Forelimb muscle (tissue), 1 donor: Measurements from ENCODE around the gene EPB41L2. TPM values are rescaled to one million over a fixed set of nuclear protein-coding genes. Genes with fewer than 3 reads are reported as not detected.
"Not testable (repeated sequence)": the region's sequence is repeated elsewhere in the genome, so short reads cannot be mapped to it uniquely, and the experiment has no call there.

ENCODE experiments used
- DNase-seq: peaks from one replicate; pipeline ENCODE4 v3.0.0-alpha.2; 2013; ENCODE audit warnings: low read depth
- polyA plus RNA-seq: library from polyadenylated mRNA; unstranded; fragments of 120-200 nt; gene quantifications from one replicate; pipeline ENCODE4 v1.2.1, GENCODE V29; 2013; ENCODE audit not compliant: insufficient read length

Gene EPB41L2
- polyA plus RNA-seq, 1 donor = 190 TPM

- DNase-seq = no peak
These were observed 25.7 kb downstream of the EPB41L2 start for GRCh38 chr6:131037194-131037897.

GRCh38 chr6:131036601-131037000, 26.4 kb downstream of the EPB41L2 start:
- DNase-seq = no peak

- DNase-seq = no peak
These were observed 26.9 kb downstream of the EPB41L2 start for GRCh38 chr6:131036143-131036542.

GRCh38 chr6:131035582-131035981, 27.5 kb downstream of the EPB41L2 start:
- DNase-seq = no peak

GRCh38 chr6:131033631-131034030, 29.4 kb downstream of the EPB41L2 start:
- DNase-seq = no peak

GRCh38 chr6:131029626-131030297, 33.3 kb downstream of the EPB41L2 start:
- no peak for DNase-seq

GRCh38 chr6:131027326-131027725, 35.7 kb downstream of the EPB41L2 start:
- DNase-seq = no peak

- DNase-seq = no peak
These were observed 36.8 kb downstream of the EPB41L2 start for GRCh38 chr6:131026243-131026642.

- DNase-seq = no peak
These were observed 38.5 kb downstream of the EPB41L2 start for GRCh38 chr6:131024565-131024964.

GRCh38 chr6:131023834-131024504, 39.1 kb downstream of the EPB41L2 start:
- DNase-seq = no peak

GRCh38 chr6:131022691-131023090, 40.4 kb downstream of the EPB41L2 start:
- DNase-seq = no peak

GRCh38 chr6:131017962-131018361, 45.1 kb downstream of the EPB41L2 start:
- no peak for DNase-seq

GRCh38 chr6:131015630-131016263, 47.3 kb downstream of the EPB41L2 start:
- DNase-seq = no peak

GRCh38 chr6:131015025-131015591, 47.9 kb downstream of the EPB41L2 start:
- DNase-seq = no peak

- no peak for DNase-seq
These were observed 48.8 kb downstream of the EPB41L2 start for GRCh38 chr6:131014080-131014776.

- DNase-seq = no peak
These were observed 49.5 kb downstream of the EPB41L2 start for GRCh38 chr6:131013495-131013894.

- DNase-seq = no peak
These were observed 53.3 kb downstream of the EPB41L2 start for GRCh38 chr6:131009790-131010189.

GRCh38 chr6:131008965-131009364, 54.1 kb downstream of the EPB41L2 start:
- DNase-seq = not testable (repeated sequence)

- DNase-seq = not testable (repeated sequence)
These were observed 55.1 kb downstream of the EPB41L2 start for GRCh38 chr6:131007964-131008363.

- DNase-seq = no peak
These were observed 55.8 kb downstream of the EPB41L2 start for GRCh38 chr6:131007286-131007685.

- no peak for DNase-seq
These were observed 57.5 kb downstream of the EPB41L2 start for GRCh38 chr6:131005439-131006016.
